Calu3 (cell line): ENCODE results near the gene CUL9. TPM values are rescaled to one million over a fixed set of nuclear protein-coding genes. Genes with fewer than 3 reads are reported as not detected.

ENCODE experiments used
- BruUV-seq: library from RNA; stranded (reverse); fragments of 400-500 nt; replicated peaks from 2 replicates; lab custom pipeline; 2021; lab: Mats Ljungman, UMichigan
- CTCF ChIA-PET: fragments of 300-600 bp; sonication (Branson Sonifier 250); formaldehyde crosslinking; loops from one replicate; lab custom pipeline; 2022; ENCODE audit warnings: antibody characterized with exemption; lab: Charles Lee
- DNase-seq: peaks from one replicate; pipeline ENCODE4 v3.0.0; 2022
- H3K27ac Mint-ChIP-seq: one replicate; pipeline ENCODE4 v1.8.0; 2022; ENCODE audit warnings: mixed read lengths; ENCODE audit not compliant: unreplicated experiment
- H3K27me3 Mint-ChIP-seq: one replicate; pipeline ENCODE4 v1.8.0; 2022; ENCODE audit warnings: mixed read lengths; ENCODE audit not compliant: unreplicated experiment
- H3K36me3 Mint-ChIP-seq: one replicate; pipeline ENCODE4 v1.8.0; 2022; ENCODE audit warnings: mild to moderate bottlenecking, moderate library complexity, mixed read lengths; ENCODE audit not compliant: insufficient read depth, unreplicated experiment
- H3K4me1 Mint-ChIP-seq: one replicate; pipeline ENCODE4 v1.8.0; 2022; ENCODE audit warnings: mild to moderate bottlenecking, low read depth, mixed read lengths; ENCODE audit not compliant: unreplicated experiment
- H3K4me3 Mint-ChIP-seq: one replicate; pipeline ENCODE4 v1.8.0; 2022; ENCODE audit warnings: mild to moderate bottlenecking, low read depth, moderate library complexity, mixed read lengths; ENCODE audit not compliant: unreplicated experiment
- H3K9me3 Mint-ChIP-seq: one replicate; pipeline ENCODE4 v1.8.0; 2022; ENCODE audit warnings: low read depth, mixed read lengths; ENCODE audit not compliant: unreplicated experiment
- intact Hi-C: fragments of 100-400 bp; cut with micrococcal nuclease; formaldehyde crosslinking; loops from one replicate; pipeline ENCODE4 v1.10.0; 2022; ENCODE audit not compliant: unreplicated experiment
- total RNA-seq: library from RNA; stranded (reverse); gene quantifications from 2 replicates; pipeline ENCODE4 v1.2.3, GENCODE V29; 2022
- TF ChIP-seq, protein P1 (sequence below): fragments of 200-600 bp; IDR thresholded peaks from one replicate; pipeline ENCODE4 v1.8.0; 2022; ENCODE audit warnings: antibody characterized with exemption; ENCODE audit not compliant: unreplicated experiment

Gene CUL9
- total RNA-seq, 1 experiment from 2014 or later: 73.1 TPM

DNA sequence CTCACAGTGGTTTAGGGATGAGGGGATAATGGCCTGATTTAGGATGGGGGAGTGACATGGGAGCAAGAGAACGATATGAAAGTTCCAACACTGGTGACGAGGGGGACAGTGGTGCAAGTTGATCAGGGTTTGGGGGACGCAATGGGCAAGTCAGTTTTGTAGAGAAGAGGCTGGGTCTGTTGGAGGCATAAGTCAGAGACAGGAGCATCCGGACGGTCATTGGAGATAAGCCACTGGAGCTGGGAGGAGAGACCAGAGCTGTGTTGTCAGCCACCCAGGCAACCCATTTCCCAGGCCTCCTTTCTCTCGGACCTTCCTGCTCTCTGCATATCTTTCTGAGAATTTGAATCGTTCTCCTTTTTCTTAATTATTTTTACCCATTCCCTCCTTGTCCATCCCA lies 37.8 kb downstream of the CUL9 start:
- TF ChIP-seq, protein P1, sequence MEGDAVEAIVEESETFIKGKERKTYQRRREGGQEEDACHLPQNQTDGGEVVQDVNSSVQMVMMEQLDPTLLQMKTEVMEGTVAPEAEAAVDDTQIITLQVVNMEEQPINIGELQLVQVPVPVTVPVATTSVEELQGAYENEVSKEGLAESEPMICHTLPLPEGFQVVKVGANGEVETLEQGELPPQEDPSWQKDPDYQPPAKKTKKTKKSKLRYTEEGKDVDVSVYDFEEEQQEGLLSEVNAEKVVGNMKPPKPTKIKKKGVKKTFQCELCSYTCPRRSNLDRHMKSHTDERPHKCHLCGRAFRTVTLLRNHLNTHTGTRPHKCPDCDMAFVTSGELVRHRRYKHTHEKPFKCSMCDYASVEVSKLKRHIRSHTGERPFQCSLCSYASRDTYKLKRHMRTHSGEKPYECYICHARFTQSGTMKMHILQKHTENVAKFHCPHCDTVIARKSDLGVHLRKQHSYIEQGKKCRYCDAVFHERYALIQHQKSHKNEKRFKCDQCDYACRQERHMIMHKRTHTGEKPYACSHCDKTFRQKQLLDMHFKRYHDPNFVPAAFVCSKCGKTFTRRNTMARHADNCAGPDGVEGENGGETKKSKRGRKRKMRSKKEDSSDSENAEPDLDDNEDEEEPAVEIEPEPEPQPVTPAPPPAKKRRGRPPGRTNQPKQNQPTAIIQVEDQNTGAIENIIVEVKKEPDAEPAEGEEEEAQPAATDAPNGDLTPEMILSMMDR: no peak
- Mint-ChIP-seq H3K4me1 (peaks cover 11% of the 10 kb centered on the region), H3K27ac (peak overlapping the region; percentile 5), H3K27me3 (no peaks in the 10 kb centered on the region), H3K36me3 (peaks cover 38% of the 10 kb centered on the region), H3K9me3 (no peaks in the 10 kb centered on the region), H3K4me3 (no peak overlapping the region)
- intact Hi-C loops: no loop called here
- CTCF ChIA-PET: interaction anchor here (1.3 kb wide), 1 partner anchor 127 kb away, joined by 11 read pairs; no protein-coding TSS in a partner anchor
- no peak for DNase-seq
- BruUV-seq: no TSS peak

DNA sequence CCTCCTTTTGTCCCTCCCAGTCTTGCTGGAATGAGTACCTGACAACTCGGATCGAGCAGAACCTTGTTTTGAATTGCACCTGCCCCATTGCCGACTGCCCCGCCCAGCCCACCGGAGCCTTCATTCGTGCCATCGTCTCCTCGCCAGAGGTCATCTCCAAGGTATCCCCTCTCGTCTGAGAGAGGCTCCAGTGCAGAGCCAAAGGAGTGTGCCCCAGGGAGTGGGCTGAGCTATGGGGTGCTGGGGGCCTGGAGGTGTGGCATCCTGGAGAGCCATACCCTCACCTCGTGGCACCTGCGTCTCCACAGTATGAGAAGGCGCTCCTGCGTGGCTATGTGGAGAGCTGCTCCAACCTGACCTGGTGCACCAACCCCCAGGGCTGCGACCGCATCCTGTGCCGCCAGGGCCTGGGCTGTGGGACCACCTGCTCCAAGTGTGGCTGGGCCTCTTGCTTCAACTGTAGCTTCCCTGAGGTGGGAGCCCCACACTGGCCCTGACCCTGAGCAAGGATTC lies 38.5 kb downstream of the CUL9 start:
- no TSS peak for BruUV-seq
- intact Hi-C loops: no loop called here
- DNase-seq: no peak
- peaks cover 43% of the 10 kb centered on the region for H3K36me3 Mint-ChIP-seq
- TF ChIP-seq, protein P1: no peak
- H3K27ac Mint-ChIP-seq: peak overlapping the region; percentile 5
- no peaks in the 10 kb centered on the region for H3K27me3 Mint-ChIP-seq
- H3K9me3 Mint-ChIP-seq: no peaks in the 10 kb centered on the region
- CTCF ChIA-PET: interaction anchor here (0.7 kb wide), 1 partner anchor 242 kb away, joined by 10 read pairs; no protein-coding TSS in a partner anchor
- peaks cover 17% of the 10 kb centered on the region for H3K4me1 Mint-ChIP-seq
- H3K4me3 Mint-ChIP-seq: no peak overlapping the region

DNA sequence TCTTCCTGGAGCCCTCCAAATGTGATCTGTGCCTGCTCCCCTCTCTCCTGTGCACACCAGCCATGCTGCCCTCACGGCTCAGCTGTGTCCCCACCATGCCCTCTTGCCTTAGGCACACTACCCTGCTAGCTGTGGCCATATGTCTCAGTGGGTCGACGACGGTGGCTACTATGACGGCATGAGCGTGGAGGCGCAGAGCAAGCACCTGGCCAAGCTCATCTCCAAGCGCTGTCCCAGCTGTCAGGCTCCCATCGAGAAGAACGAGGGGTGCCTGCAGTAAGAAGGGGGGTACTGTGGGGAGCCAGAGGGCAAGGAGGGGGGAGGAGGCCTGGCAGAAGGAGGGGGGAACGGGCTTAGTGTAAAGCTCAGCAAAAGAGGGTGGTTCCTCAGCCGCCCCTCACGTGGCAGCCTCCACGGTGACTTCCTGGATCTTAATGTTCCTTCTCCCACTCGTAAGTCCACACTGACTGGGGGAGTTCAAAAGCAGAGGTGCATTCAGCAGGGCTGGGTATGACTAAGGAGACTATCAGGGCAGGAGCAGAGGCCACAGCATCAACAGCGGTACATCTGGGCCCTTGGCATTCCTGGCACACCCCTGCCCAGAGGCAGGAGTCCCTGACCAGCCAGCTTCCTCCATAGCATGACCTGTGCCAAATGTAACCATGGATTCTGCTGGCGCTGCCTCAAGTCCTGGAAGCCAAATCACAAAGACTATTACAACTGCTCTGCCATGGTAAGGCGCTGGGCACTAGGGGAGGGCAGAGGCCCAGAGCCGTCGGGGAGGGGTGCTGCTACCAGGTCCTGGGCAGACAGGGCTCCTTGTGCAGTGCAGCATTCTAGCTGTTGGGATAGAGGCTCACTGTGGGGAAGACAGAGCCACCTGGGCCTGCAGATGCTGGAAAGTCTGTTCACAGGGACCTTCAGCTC lies 39.3 kb downstream of the CUL9 start:
- no peak for DNase-seq
- TF ChIP-seq, protein P1: no peak
- Mint-ChIP-seq H3K36me3 (peaks cover 49% of the 10 kb centered on the region), H3K4me1 (peaks cover 25% of the 10 kb centered on the region), H3K9me3 (no peaks in the 10 kb centered on the region), H3K4me3 (no peak overlapping the region), H3K27me3 (no peaks in the 10 kb centered on the region), H3K27ac (no peak overlapping the region)
- BruUV-seq: no TSS peak
- intact Hi-C loops: no loop called here
- CTCF ChIA-PET: interaction anchor here (0.7 kb wide), 1 partner anchor 241 kb away, joined by 10 read pairs; no protein-coding TSS in a partner anchor

DNA sequence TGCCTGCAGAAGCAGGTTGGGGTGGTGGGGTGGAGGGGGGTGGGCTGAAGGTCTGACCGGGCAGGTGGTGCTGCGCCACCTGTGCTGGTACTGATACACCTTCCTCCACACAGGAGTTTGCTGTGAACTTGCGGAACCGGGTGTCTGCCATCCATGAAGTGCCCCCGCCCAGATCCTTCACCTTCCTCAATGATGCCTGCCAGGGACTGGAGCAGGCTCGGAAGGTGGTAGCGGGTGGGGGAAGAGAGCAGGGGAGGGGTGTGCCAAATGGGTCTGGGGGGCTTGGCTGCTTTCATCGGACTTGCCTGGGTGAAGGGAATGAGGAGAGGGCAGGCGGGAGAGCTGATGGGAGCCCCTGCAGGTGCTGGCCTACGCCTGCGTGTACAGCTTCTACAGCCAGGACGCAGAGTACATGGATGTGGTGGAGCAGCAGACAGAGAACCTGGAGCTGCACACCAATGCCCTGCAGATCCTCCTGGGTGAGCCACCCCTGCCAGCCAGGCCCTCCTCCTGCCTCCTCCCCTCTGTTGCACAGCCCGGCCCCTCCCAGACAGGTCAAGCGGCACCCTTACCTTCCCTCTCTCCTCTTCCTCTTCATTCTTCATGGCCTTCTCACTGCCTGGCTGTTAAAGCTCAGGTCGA lies 40.5 kb downstream of the CUL9 start:
- no peak for DNase-seq
- no peak overlapping the region for H3K4me3 Mint-ChIP-seq
- BruUV-seq: no TSS peak
- peaks cover 49% of the 10 kb centered on the region for H3K36me3 Mint-ChIP-seq
- H3K9me3 Mint-ChIP-seq: no peaks in the 10 kb centered on the region
- TF ChIP-seq, protein P1: no peak
- H3K27me3 Mint-ChIP-seq: no peaks in the 10 kb centered on the region
- peaks cover 27% of the 10 kb centered on the region for H3K4me1 Mint-ChIP-seq
- intact Hi-C loops: no loop called here
- no peak overlapping the region for H3K27ac Mint-ChIP-seq
- CTCF ChIA-PET: no interaction called here
